H1 (cell line): ENCODE data around the gene MEIS2. TPM values are rescaled to one million over a fixed set of nuclear protein-coding genes. Genes with fewer than 3 reads are reported as not detected.

Experiments
- CTCF ChIP-seq, 3 experiments: IDR thresholded peaks; 1 replicate in 2 of 3; 2 replicates in 1 of 3; pipeline versions ENCODE4 v1.5.1 to v1.6.1; 2011; ENCODE audit warnings: low read length in 3 of 3, mild to moderate bottlenecking in 3 of 3, inconsistent platforms in 2 of 3, low read depth in 1 of 3, moderate library complexity in 1 of 3; ENCODE audit not compliant: insufficient read depth in 1 of 3; ENCODE audit errors: control extremely low read depth in 1 of 3
- SIRT6 ChIP-seq: IDR thresholded peaks from one replicate; pipeline ENCODE4 v1.7.1; 2012; ENCODE audit warnings: low read length, inconsistent platforms
- polyA plus RNA-seq, 7 experiments: library from polyadenylated mRNA; depleted of rRNA in 3 of 7; stranded (reverse) in 5 of 7; unstranded in 2 of 7; fragments of >200 nt in 5 of 7; fragments of 200-250 nt in 2 of 7; gene quantifications; 1 replicate in 5 of 7; 2 replicates in 1 of 7; 4 replicates in 1 of 7; pipeline versions ENCODE4 v1.2.1 to v1.2.3, GENCODE V29; 2011 to 2013; ENCODE audit warnings: missing spikeins in 2 of 7, mixed read lengths in 2 of 7
- total RNA-seq: library from RNA; stranded (reverse); fragmentation: NEBNext Ultra II Directional; extraction: Animal tissue kit (Norgen Biotek cat#: 25700); gene quantifications from 2 replicates; pipeline ENCODE4 v1.2.1, GENCODE V29; 2021
- TF ChIP-seq, protein P1 (sequence below): IDR thresholded peaks from 2 replicates; pipeline ENCODE4 v1.6.1; 2012; ENCODE audit warnings: inconsistent platforms

The MEIS2 gene
- total and polyA plus RNA-seq, 2 of the 8 experiments (the other 6 are each of a cell fraction or from before 2014, with no cell fraction given), result 0.22 to 1.2 TPM

DNA sequence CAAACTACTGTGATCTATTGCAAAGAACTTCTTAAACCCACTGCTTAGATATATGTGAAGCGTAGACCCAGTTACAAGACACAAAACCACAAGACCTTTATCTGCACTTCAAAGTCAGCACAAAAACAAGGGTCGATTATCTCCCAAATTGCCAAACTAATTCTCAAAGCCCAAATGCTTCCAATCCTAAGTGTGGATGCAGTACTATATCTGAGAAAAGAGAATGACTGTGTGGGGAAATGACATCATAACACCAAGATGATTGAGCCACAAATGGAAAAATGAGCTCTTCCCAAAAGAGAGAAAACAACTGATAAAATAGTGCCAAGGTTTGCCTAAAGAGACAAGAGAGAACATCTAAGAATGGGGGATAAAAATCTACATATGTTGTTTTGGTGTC lies 86.2 kb downstream of the MEIS2 start (continued):
- TF ChIP-seq SIRT6 (no peak), CTCF (IDR thresholded peaks at IDR 0.05; ENCODE audit: control extremely low read depth in 1 of 3, insufficient read depth in 1 of 3, low read depth in 1 of 3, low read length in 3 of 3) (no peak)
- TF ChIP-seq, protein P1, sequence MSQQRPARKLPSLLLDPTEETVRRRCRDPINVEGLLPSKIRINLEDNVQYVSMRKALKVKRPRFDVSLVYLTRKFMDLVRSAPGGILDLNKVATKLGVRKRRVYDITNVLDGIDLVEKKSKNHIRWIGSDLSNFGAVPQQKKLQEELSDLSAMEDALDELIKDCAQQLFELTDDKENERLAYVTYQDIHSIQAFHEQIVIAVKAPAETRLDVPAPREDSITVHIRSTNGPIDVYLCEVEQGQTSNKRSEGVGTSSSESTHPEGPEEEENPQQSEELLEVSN, result no peak
